NCI-H2227 treated with DMSO at 0.1 percent for 48 hours (cell line): ENCODE results near the gene MEDAG.
A peak's percentile ranks its signal among the peaks of the same experiment; 100 is the strongest.

Experiments
- DNase-seq: peaks from one replicate; lab custom pipeline; 2025; lab: John Stamatoyannopoulos, UW

The MEDAG gene

GRCh38 chr13:30872685-30873461 lies 33.2 kb upstream of the MEDAG start:
- DNase-seq: peak; percentile 16

GRCh38 chr13:30873499-30873898 lies 32.6 kb upstream of the MEDAG start:
- no peak for DNase-seq

GRCh38 chr13:30874111-30874510 lies 32.0 kb upstream of the MEDAG start:
- no peak for DNase-seq

GRCh38 chr13:30874561-30874960 lies 31.5 kb upstream of the MEDAG start:
- no peak for DNase-seq

GRCh38 chr13:30877335-30877734 lies 28.7 kb upstream of the MEDAG start:
- no peak for DNase-seq

GRCh38 chr13:30880151-30880855 lies 25.8 kb upstream of the MEDAG start:
- no peak for DNase-seq

GRCh38 chr13:30880856-30881155 lies 25.3 kb upstream of the MEDAG start:
- no peak for DNase-seq

GRCh38 chr13:30881191-30881651 lies 24.9 kb upstream of the MEDAG start:
- DNase-seq: no peak

GRCh38 chr13:30882026-30882850 lies 23.8 kb upstream of the MEDAG start:
- DNase-seq: no peak

- no peak for DNase-seq
These were observed 22.9 kb upstream of the MEDAG start for GRCh38 chr13:30882996-30883766.

- DNase-seq: no peak
These were observed 21.5 kb upstream of the MEDAG start for GRCh38 chr13:30884543-30884942.

GRCh38 chr13:30889196-30889690 lies 16.8 kb upstream of the MEDAG start:
- DNase-seq: no peak

GRCh38 chr13:30892966-30893365 lies 13.1 kb upstream of the MEDAG start:
- DNase-seq: no peak

GRCh38 chr13:30895773-30896172 lies 10.3 kb upstream of the MEDAG start:
- no peak for DNase-seq

GRCh38 chr13:30898070-30898469 lies 8.0 kb upstream of the MEDAG start:
- no peak for DNase-seq

GRCh38 chr13:30898678-30899241 lies 7.3 kb upstream of the MEDAG start:
- DNase-seq: no peak

GRCh38 chr13:30900436-30900835 lies 5.6 kb upstream of the MEDAG start:
- DNase-seq: no peak

- no peak for DNase-seq
These were observed 4.9 kb upstream of the MEDAG start for GRCh38 chr13:30900952-30901749.

- no peak for DNase-seq
These were observed 2.0 kb upstream of the MEDAG start for GRCh38 chr13:30904043-30904442.

GRCh38 chr13:30906411-30907051 lies 460 bp downstream of the MEDAG start:
- no peak for DNase-seq
